ENCODE measurements around the gene TNFRSF1A.

Gene TNFRSF1A

GRCh38 chr12:6380141-6381121, 38.6 kb upstream of the TNFRSF1A start:
- no peaks in the 10 kb centered on the region for H3K36me3 ChIP-seq (ENCODE audit: insufficient read depth, low read length)
- peak overlapping the region; percentile 72 for H3K27ac ChIP-seq (ENCODE audit: low read depth, low read length)
- H3K9me3 ChIP-seq (ENCODE audit: low read length), result no peaks in the 10 kb centered on the region
- no peak overlapping the region for H3K4me3 ChIP-seq (ENCODE audit: low read depth in 1 of 2, low read length in 2 of 2)
- no peak overlapping the region for H3K9ac ChIP-seq (ENCODE audit: low read length)
- H3K4me1 ChIP-seq (ENCODE audit: insufficient read depth, low read length), result peaks cover 78% of the 10 kb centered on the region
- no peaks in the 10 kb centered on the region for H3K27me3 ChIP-seq (ENCODE audit: control insufficient read depth in 1 of 2, insufficient read depth in 2 of 2, low read length in 2 of 2)

GRCh38 chr12:6378709-6379472, 37.0 kb upstream of the TNFRSF1A start:
- Histone ChIP-seq H3K9me3 (ENCODE audit: low read length) (no peaks in the 10 kb centered on the region), H3K4me1 (ENCODE audit: insufficient read depth, low read length) (peaks cover 69% of the 10 kb centered on the region), H3K27ac (ENCODE audit: low read depth, low read length) (peak overlapping the region; percentile 35), H3K4me3 (ENCODE audit: low read depth in 1 of 2, low read length in 2 of 2) (no peak overlapping the region), H3K9ac (ENCODE audit: low read length) (no peak overlapping the region), H3K36me3 (ENCODE audit: insufficient read depth, low read length) (no peaks in the 10 kb centered on the region), H3K27me3 (ENCODE audit: control insufficient read depth in 1 of 2, insufficient read depth in 2 of 2, low read length in 2 of 2) (no peaks in the 10 kb centered on the region)

DNA sequence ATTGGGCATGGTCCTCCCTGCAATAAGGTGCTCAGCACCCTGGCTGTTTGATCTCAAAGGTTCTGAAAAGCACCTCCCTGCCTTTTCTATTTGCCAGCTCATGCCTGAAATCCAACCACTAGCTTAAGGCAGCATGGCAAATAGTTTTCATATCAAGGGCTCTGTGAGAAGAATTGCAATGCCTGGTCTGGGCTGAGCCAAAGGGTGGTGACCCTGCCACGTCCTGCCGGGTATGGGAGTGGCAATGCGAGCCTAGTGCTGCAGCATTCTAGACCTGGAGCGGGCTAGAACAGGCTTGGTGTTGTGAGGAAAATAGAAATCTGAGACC, 35.8 kb upstream of the TNFRSF1A start:
- Histone ChIP-seq H3K9ac (ENCODE audit: low read length) (no peak overlapping the region), H3K9me3 (ENCODE audit: low read length) (no peaks in the 10 kb centered on the region), H3K4me3 (ENCODE audit: low read depth in 1 of 2, low read length in 2 of 2) (no peak overlapping the region), H3K27ac (ENCODE audit: low read depth, low read length) (no peak overlapping the region), H3K4me1 (ENCODE audit: insufficient read depth, low read length) (peaks cover 59% of the 10 kb centered on the region), H3K27me3 (ENCODE audit: control insufficient read depth in 1 of 2, insufficient read depth in 2 of 2, low read length in 2 of 2) (no peaks in the 10 kb centered on the region), H3K36me3 (ENCODE audit: insufficient read depth, low read length) (no peaks in the 10 kb centered on the region)

- Histone ChIP-seq H3K9ac (ENCODE audit: low read length) (no peak overlapping the region), H3K27me3 (ENCODE audit: control insufficient read depth in 1 of 2, insufficient read depth in 2 of 2, low read length in 2 of 2) (no peaks in the 10 kb centered on the region), H3K9me3 (ENCODE audit: low read length) (no peaks in the 10 kb centered on the region), H3K4me3 (ENCODE audit: low read depth in 1 of 2, low read length in 2 of 2) (no peak overlapping the region), H3K36me3 (ENCODE audit: insufficient read depth, low read length) (no peaks in the 10 kb centered on the region), H3K27ac (ENCODE audit: low read depth, low read length) (peak overlapping the region; percentile 67), H3K4me1 (ENCODE audit: insufficient read depth, low read length) (peaks cover 60% of the 10 kb centered on the region)
Observed at GRCh38 chr12:6376870-6377666, 35.2 kb upstream of the TNFRSF1A start.

GRCh38 chr12:6376079-6376869, 34.4 kb upstream of the TNFRSF1A start:
- peaks cover 60% of the 10 kb centered on the region for H3K4me1 ChIP-seq (ENCODE audit: insufficient read depth, low read length)
- no peaks in the 10 kb centered on the region for H3K9me3 ChIP-seq (ENCODE audit: low read length)
- no peak overlapping the region for H3K9ac ChIP-seq (ENCODE audit: low read length)
- H3K27ac ChIP-seq (ENCODE audit: low read depth, low read length), result peak overlapping the region; percentile 67
- no peak overlapping the region for H3K4me3 ChIP-seq (ENCODE audit: low read depth in 1 of 2, low read length in 2 of 2)
- no peaks in the 10 kb centered on the region for H3K36me3 ChIP-seq (ENCODE audit: insufficient read depth, low read length)
- no peaks in the 10 kb centered on the region for H3K27me3 ChIP-seq (ENCODE audit: control insufficient read depth in 1 of 2, insufficient read depth in 2 of 2, low read length in 2 of 2)

- Histone ChIP-seq H3K36me3 (ENCODE audit: insufficient read depth, low read length) (no peaks in the 10 kb centered on the region), H3K27ac (ENCODE audit: low read depth, low read length) (peak within 1 kb of the TSS; percentile 67), H3K27me3 (ENCODE audit: control insufficient read depth in 1 of 2, insufficient read depth in 2 of 2, low read length in 2 of 2) (no peaks in the 10 kb centered on the region), H3K4me1 (ENCODE audit: insufficient read depth, low read length) (peaks cover 55% of the 10 kb centered on the region), H3K9ac (ENCODE audit: low read length) (no peak within 1 kb of the TSS), H3K9me3 (ENCODE audit: low read length) (no peaks in the 10 kb centered on the region), H3K4me3 (ENCODE audit: low read depth in 1 of 2, low read length in 2 of 2) (no peak within 1 kb of the TSS)
Observed at GRCh38 chr12:6375269-6376078, 33.6 kb upstream of the TNFRSF1A start, which contains the start of gene SCNN1A. Gene SCNN1A, minus strand, starts transcription at chr12:6375563. Its CDS starts 780 bp downstream, at chr12:6374783.

GRCh38 chr12:6374786-6375160, 32.9 kb upstream of the TNFRSF1A start:
- H3K27me3 ChIP-seq (ENCODE audit: control insufficient read depth in 1 of 2, insufficient read depth in 2 of 2, low read length in 2 of 2), result no peaks in the 10 kb centered on the region
- H3K36me3 ChIP-seq (ENCODE audit: insufficient read depth, low read length), result no peaks in the 10 kb centered on the region
- no peak overlapping the region for H3K4me3 ChIP-seq (ENCODE audit: low read depth in 1 of 2, low read length in 2 of 2)
- H3K9ac ChIP-seq (ENCODE audit: low read length), result no peak overlapping the region
- no peaks in the 10 kb centered on the region for H3K9me3 ChIP-seq (ENCODE audit: low read length)
- H3K4me1 ChIP-seq (ENCODE audit: insufficient read depth, low read length), result peaks cover 48% of the 10 kb centered on the region
- no peak overlapping the region for H3K27ac ChIP-seq (ENCODE audit: low read depth, low read length)

- Histone ChIP-seq H3K9me3 (ENCODE audit: low read length) (no peaks in the 10 kb centered on the region), H3K27ac (ENCODE audit: low read depth, low read length) (no peak overlapping the region), H3K27me3 (ENCODE audit: control insufficient read depth in 1 of 2, insufficient read depth in 2 of 2, low read length in 2 of 2) (no peaks in the 10 kb centered on the region), H3K4me3 (ENCODE audit: low read depth in 1 of 2, low read length in 2 of 2) (no peak overlapping the region), H3K36me3 (ENCODE audit: insufficient read depth, low read length) (no peaks in the 10 kb centered on the region), H3K4me1 (ENCODE audit: insufficient read depth, low read length) (peaks cover 43% of the 10 kb centered on the region), H3K9ac (ENCODE audit: low read length) (no peak overlapping the region)
Observed at GRCh38 chr12:6374028-6374785, 32.3 kb upstream of the TNFRSF1A start.

- Histone ChIP-seq H3K27ac (ENCODE audit: low read depth, low read length) (peak overlapping the region; percentile 29), H3K4me1 (ENCODE audit: insufficient read depth, low read length) (peaks cover 38% of the 10 kb centered on the region), H3K4me3 (ENCODE audit: low read depth in 1 of 2, low read length in 2 of 2) (no peak overlapping the region), H3K9ac (ENCODE audit: low read length) (no peak overlapping the region), H3K9me3 (ENCODE audit: low read length) (no peaks in the 10 kb centered on the region), H3K27me3 (ENCODE audit: control insufficient read depth in 1 of 2, insufficient read depth in 2 of 2, low read length in 2 of 2) (no peaks in the 10 kb centered on the region), H3K36me3 (ENCODE audit: insufficient read depth, low read length) (no peaks in the 10 kb centered on the region)
Observed at GRCh38 chr12:6373022-6373787, 31.3 kb upstream of the TNFRSF1A start.

Data from muscle layer of colon (tissue), 2 donors.